ENCODE results near the gene HDAC4. TPM values are rescaled to one million over a fixed set of nuclear protein-coding genes. Genes with fewer than 3 reads are reported as not detected.
A peak's percentile ranks its signal among the peaks of the same experiment; 100 is the strongest.

Gene HDAC4
- total RNA-seq, 6 donors from 2014 or later = 16.1 to 108 (median 45.0) TPM

- no peaks in the 10 kb centered on the region for H3K27me3 ChIP-seq
- H3K4me1 ChIP-seq = peaks cover 0 to 7% (median 0%) of the 10 kb centered on the region in 4 donors
- peaks cover 2 to 47% (median 22%) of the 10 kb centered on the region in 4 donors for H3K36me3 ChIP-seq
- WGBS, 2 donors = 86 to 92% methylated on average over 8 to 15 of the region's 15 CpGs
- H3K9me3 ChIP-seq = no peaks in the 10 kb centered on the region
- DNase-seq = no peak
- TF ChIP-seq POLR2A (IDR thresholded peaks at IDR 0.05) (no peak), CTCF (IDR thresholded peaks at IDR 0.05) (no peak), POLR2AphosphoS5 (IDR thresholded peaks at IDR 0.05) (no peak), EP300 (IDR thresholded peaks at IDR 0.05) (no peak)
- no peak for ATAC-seq (ENCODE audit: low FRiP score in 2 of 2)
- no peak overlapping the region for H3K4me3 ChIP-seq
- no peak overlapping the region for H3K27ac ChIP-seq
Measured at GRCh38 chr2:239190921-239191885, 209.6 kb downstream of the HDAC4 start.

DNA sequence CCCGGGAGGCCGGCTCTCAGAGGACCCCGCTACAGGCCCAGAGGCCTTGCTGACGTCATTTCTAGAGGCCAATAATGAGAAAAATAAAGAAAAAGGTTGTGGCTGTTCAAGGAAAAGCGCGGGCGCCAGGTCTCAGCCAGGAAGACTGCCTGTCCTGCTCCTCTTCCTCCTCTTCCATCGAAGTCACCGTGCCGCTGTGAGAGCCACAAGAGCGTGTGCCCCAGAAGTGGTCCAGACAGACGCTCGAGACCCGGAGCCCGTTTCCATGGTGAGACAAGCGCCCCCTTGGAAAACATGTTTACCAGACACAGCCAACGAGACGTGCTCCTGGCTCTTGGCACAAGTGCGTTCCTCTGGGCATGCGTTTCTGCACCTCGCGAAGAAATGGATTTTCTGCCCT is 210.5 kb downstream of the HDAC4 start:
- no peak for TF ChIP-seq CTCF (IDR thresholded peaks at IDR 0.05)
- no peak for TF ChIP-seq POLR2A (IDR thresholded peaks at IDR 0.05)
- ATAC-seq (ENCODE audit: low FRiP score in 2 of 2) = no peak
- Histone ChIP-seq H3K4me1 (peaks cover 0 to 7% (median 0%) of the 10 kb centered on the region in 4 donors), H3K9me3 (no peaks in the 10 kb centered on the region), H3K27ac (no peak overlapping the region), H3K4me3 (no peak overlapping the region), H3K27me3 (no peaks in the 10 kb centered on the region), H3K36me3 (peaks cover 7 to 53% (median 24%) of the 10 kb centered on the region in 4 donors)
- WGBS, 2 donors = 93 to 95% methylated on average over 22 of the region's 22 CpGs
- DNase-seq = peak in 1 of 2 donors; percentile 12

DNA sequence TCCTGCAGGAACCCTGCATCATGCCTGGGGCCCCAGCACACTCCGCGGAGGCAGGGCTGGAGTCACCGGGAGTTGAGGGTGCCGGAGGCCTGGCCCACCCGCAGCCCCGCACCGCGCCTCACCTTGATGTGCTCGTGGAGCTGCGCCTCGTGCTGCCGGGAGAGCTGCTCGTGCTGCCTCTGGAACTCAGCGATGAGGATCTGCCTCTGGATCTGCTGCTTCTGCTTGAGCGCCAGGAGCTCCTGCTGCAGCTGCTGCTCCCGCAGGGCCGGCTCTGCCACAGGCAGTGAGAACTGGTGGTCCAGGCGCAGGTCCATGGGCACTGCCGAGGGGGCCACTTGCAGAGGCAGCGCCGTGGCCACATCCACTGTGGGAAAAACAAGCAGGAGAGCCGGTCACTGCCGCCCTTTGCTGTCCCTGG is 211.1 kb downstream of the HDAC4 start:
- Histone ChIP-seq H3K27ac (no peak overlapping the region), H3K4me3 (no peak overlapping the region), H3K36me3 (peaks cover 7 to 50% (median 24%) of the 10 kb centered on the region in 4 donors), H3K4me1 (peaks cover 0 to 7% (median 0%) of the 10 kb centered on the region in 4 donors), H3K27me3 (no peaks in the 10 kb centered on the region), H3K9me3 (no peaks in the 10 kb centered on the region)
- DNase-seq (peak; percentile 16 to 77), ATAC-seq (ENCODE audit: low FRiP score in 2 of 2) (no peak)
- no peak for TF ChIP-seq CTCF (IDR thresholded peaks at IDR 0.05)
- WGBS, 2 donors = 97 to 98% methylated on average over 6 to 20 of the region's 23 CpGs

GRCh38 chr2:239188536-239188935 is 212.3 kb downstream of the HDAC4 start:
- TF ChIP-seq POLR2AphosphoS5 (IDR thresholded peaks at IDR 0.05) (no peak), EP300 (IDR thresholded peaks at IDR 0.05) (no peak), POLR2A (IDR thresholded peaks at IDR 0.05) (no peak), CTCF (IDR thresholded peaks at IDR 0.05) (no peak)
- no peaks in the 10 kb centered on the region for H3K27me3 ChIP-seq
- ATAC-seq (ENCODE audit: low FRiP score in 2 of 2) (no peak), DNase-seq (peak; percentile 14 to 45)
- H3K27ac ChIP-seq = no peak overlapping the region
- no peaks in the 10 kb centered on the region for H3K9me3 ChIP-seq
- H3K4me1 ChIP-seq = peaks cover 0 to 7% (median 0%) of the 10 kb centered on the region in 4 donors
- H3K36me3 ChIP-seq = peaks cover 7 to 46% (median 24%) of the 10 kb centered on the region in 4 donors
- no peak overlapping the region for H3K4me3 ChIP-seq
- 95 to 100% methylated on average over 3 to 12 of the region's 12 CpGs for WGBS, 2 donors
